ENCODE results near the gene ZNF575. TPM values are rescaled to one million over a fixed set of nuclear protein-coding genes. Genes with fewer than 3 reads are reported as not detected.

Gene ZNF575
- total and polyA plus RNA-seq, 2 donors (not counting 3 experiments of a cell fraction or from before 2014, with no cell fraction given) = 0.57 to 3.0 TPM

- Histone ChIP-seq H4K20me1 (replicated peaks; ENCODE audit: control insufficient read depth, extremely low read depth, insufficient read depth, low read length) (no peaks in the 10 kb centered on the region), H3K9ac (replicated peaks; ENCODE audit: extremely low read depth, insufficient read depth, low read length) (no peak overlapping the region), H3K4me1 (ENCODE audit: control insufficient read depth, extremely low read depth, insufficient read depth, low read length) (peaks cover 7% of the 10 kb centered on the region), H3K4me2 (ENCODE audit: insufficient read depth, low read length) (no peak overlapping the region), H2AFZ (ENCODE audit: low read depth, low read length) (no peak overlapping the region), H3K9me3 (replicated peaks; ENCODE audit: control insufficient read depth, insufficient read depth, low read length) (no peaks in the 10 kb centered on the region), H3K36me3 (ENCODE audit: control insufficient read depth in 2 of 2, extremely low read depth in 1 of 2, insufficient read depth in 2 of 2, low read length in 2 of 2) (no peaks in the 10 kb centered on the region), H3K27ac (ENCODE audit: insufficient read depth, low read depth, low read length) (no peak overlapping the region), H3K9me1 (replicated peaks; ENCODE audit: control insufficient read depth, extremely low read depth, insufficient read depth, low read length) (no peaks in the 10 kb centered on the region), H3K27me3 (ENCODE audit: control insufficient read depth in 2 of 2, insufficient read depth in 2 of 2, low read length in 2 of 2) (no peaks in the 10 kb centered on the region), H3K79me2 (ENCODE audit: control insufficient read depth, insufficient read depth, low read length) (no peaks in the 10 kb centered on the region), H3K4me3 (replicated peaks in 1 of 3; ENCODE audit: insufficient read depth in 1 of 3, low read depth in 1 of 3, low read length in 3 of 3) (no peak overlapping the region)
- no TSS peak for BruUV-seq (replicated peaks)
- TF ChIP-seq GATA2 (IDR thresholded peaks at IDR 0.05; ENCODE audit: insufficient read depth, insufficient read length, low read depth, low read length) (no peak), JUN (IDR thresholded peaks at IDR 0.05; ENCODE audit: borderline replicate concordance, insufficient read depth, insufficient read length, low read depth) (no peak), EZH2 (IDR thresholded peaks at IDR 0.05; ENCODE audit: borderline replicate concordance, low read depth, low read length, severe bottlenecking) (no peak), MYC (IDR thresholded peaks at IDR 0.05; ENCODE audit: low read depth, low read length) (no peak), POLR2A (IDR thresholded peaks at IDR 0.05; ENCODE audit: low read depth, low read length) (no peak), POLR2AphosphoS5 (IDR thresholded peaks at IDR 0.05; ENCODE audit: insufficient read depth, low read depth, low read length) (no peak)
- TF ChIP-seq, protein P1, sequence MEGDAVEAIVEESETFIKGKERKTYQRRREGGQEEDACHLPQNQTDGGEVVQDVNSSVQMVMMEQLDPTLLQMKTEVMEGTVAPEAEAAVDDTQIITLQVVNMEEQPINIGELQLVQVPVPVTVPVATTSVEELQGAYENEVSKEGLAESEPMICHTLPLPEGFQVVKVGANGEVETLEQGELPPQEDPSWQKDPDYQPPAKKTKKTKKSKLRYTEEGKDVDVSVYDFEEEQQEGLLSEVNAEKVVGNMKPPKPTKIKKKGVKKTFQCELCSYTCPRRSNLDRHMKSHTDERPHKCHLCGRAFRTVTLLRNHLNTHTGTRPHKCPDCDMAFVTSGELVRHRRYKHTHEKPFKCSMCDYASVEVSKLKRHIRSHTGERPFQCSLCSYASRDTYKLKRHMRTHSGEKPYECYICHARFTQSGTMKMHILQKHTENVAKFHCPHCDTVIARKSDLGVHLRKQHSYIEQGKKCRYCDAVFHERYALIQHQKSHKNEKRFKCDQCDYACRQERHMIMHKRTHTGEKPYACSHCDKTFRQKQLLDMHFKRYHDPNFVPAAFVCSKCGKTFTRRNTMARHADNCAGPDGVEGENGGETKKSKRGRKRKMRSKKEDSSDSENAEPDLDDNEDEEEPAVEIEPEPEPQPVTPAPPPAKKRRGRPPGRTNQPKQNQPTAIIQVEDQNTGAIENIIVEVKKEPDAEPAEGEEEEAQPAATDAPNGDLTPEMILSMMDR (IDR thresholded peaks at IDR 0.05; ENCODE audit: extremely low read depth in 1 of 2, insufficient read depth in 1 of 2, low read depth in 1 of 2, low read length in 2 of 2) = no peak
- intact Hi-C loops (cut with micrococcal nuclease) (no loop called here), dilution Hi-C loops (cut with MboI; ENCODE audit: extremely low pct_ligation_motif_present, low sequenced_read_pairs) (no loop called here)
- FAIRE-seq (no peak), DNase-seq (ENCODE audit: low read depth, low spot score) (no peak)
- POLR2A ChIA-PET = no interaction called here
- CTCF ChIA-PET = interaction anchor here (1.2 to 2.7 kb wide), 2 partner anchors 16 to 24 kb away, joined by 6 to 9 read pairs; no protein-coding TSS in a partner anchor
Observed at GRCh38 chr19:43578787-43579186, 45.8 kb downstream of the ZNF575 start.

All from endothelial cell of umbilical vein (primary cell).